SK-N-SH (cell line): Measurements from ENCODE around the gene TKT. TPM values are rescaled to one million over a fixed set of nuclear protein-coding genes. Genes with fewer than 3 reads are reported as not detected.

Source experiments
- CTCF ChIA-PET: fragments of 300-600, 350-600 bp; formaldehyde crosslinking; extraction: SDS; loops from one replicate; lab custom pipeline; 2021; lab: Yijun Ruan, JAX
- POLR2A ChIA-PET: fragments of 350-600 bp; sonication (Branson Sonifier 250); formaldehyde crosslinking; extraction: SDS; loops from one replicate; lab custom pipeline; 2020; ENCODE audit warnings: antibody characterized with exemption, inconsistent platforms; lab: Yijun Ruan, JAX
- DNase-seq: peaks from one replicate; pipeline ENCODE4 v3.0.0; 2012
- H2AFZ ChIP-seq: fragments of 200-600 bp; sonication (generic); 2 replicates; pipeline ENCODE4 v1.8.1; 2016; ENCODE audit warnings: antibody characterized with exemption, mild to moderate bottlenecking, low read depth
- H3F3A ChIP-seq: fragments of 200-600 bp; sonication (generic); replicated peaks from 2 replicates; pipeline ENCODE3; 2016; ENCODE audit warnings: antibody characterized with exemption, mild to moderate bottlenecking; ENCODE audit not compliant: insufficient read depth
- H3K27ac ChIP-seq, 2 experiments: fragments of 200-500 bp in 1 of 2; fragments of 200-600 bp in 1 of 2; sonication (Bioruptor generic) in 1 of 2; sonication (generic), shearing (Covaris generic) in 1 of 2; 2 replicates each; pipeline versions ENCODE4 v1.5.1 to v1.6.1; 2014 to 2016; ENCODE audit warnings: low read depth in 2 of 2, inconsistent platforms in 1 of 2, low read length in 1 of 2, mild to moderate bottlenecking in 1 of 2, mixed read lengths in 1 of 2
- H3K27me3 ChIP-seq: fragments of 200-600 bp; sonication (generic), shearing (Covaris generic); 2 replicates; pipeline ENCODE4 v1.6.1; 2016; ENCODE audit warnings: mixed run types; ENCODE audit not compliant: insufficient read depth
- H3K36me3 ChIP-seq, 2 experiments: fragments of 200-500 bp in 1 of 2; fragments of 200-600 bp in 1 of 2; sonication (Bioruptor generic) in 1 of 2; sonication (generic) in 1 of 2; replicated peaks in 1 of 2; 2 replicates each; pipeline versions ENCODE3 to v1.5.1; 2014 to 2016; ENCODE audit warnings: low read length in 1 of 2, mild to moderate bottlenecking in 1 of 2; ENCODE audit not compliant: insufficient read depth in 2 of 2, control insufficient read depth in 1 of 2
- H3K4me1 ChIP-seq, 2 experiments: fragments of 200-500 bp in 1 of 2; fragments of 200-600 bp in 1 of 2; sonication (Bioruptor generic) in 1 of 2; sonication (generic), shearing (Covaris generic) in 1 of 2; 2 replicates each; pipeline versions ENCODE4 v1.5.1 to v1.6.1; 2014 to 2016; ENCODE audit warnings: low read depth in 1 of 2, low read length in 1 of 2, mixed run types in 1 of 2; ENCODE audit not compliant: insufficient read depth in 2 of 2, control insufficient read depth in 1 of 2
- H3K4me2 ChIP-seq: fragments of 200-600 bp; sonication (generic), shearing (Covaris generic); 2 replicates; pipeline ENCODE4 v1.6.1; 2017; ENCODE audit warnings: mixed run types
- H3K4me3 ChIP-seq, 2 experiments: fragments of 200-500 bp in 1 of 2; fragments of 200-600 bp in 1 of 2; sonication (Bioruptor generic) in 1 of 2; sonication (generic), shearing (Covaris generic) in 1 of 2; 2 replicates each; pipeline versions ENCODE4 v1.5.1 to v1.8.1; 2014 to 2016; ENCODE audit warnings: low read depth in 2 of 2, inconsistent platforms in 1 of 2, low read length in 1 of 2, mild to moderate bottlenecking in 1 of 2, mixed read lengths in 1 of 2, moderate library complexity in 1 of 2
- H3K79me2 ChIP-seq: fragments of 200-600 bp; sonication (generic); 2 replicates; pipeline ENCODE4 v1.8.1; 2017; ENCODE audit warnings: mild to moderate bottlenecking; ENCODE audit not compliant: insufficient read depth
- H3K9ac ChIP-seq: fragments of 200-600 bp; sonication (generic); 2 replicates; pipeline ENCODE4 v1.6.1; 2017; ENCODE audit warnings: mixed run types
- H3K9me2 ChIP-seq: fragments of 200-600 bp; sonication (generic); 2 replicates; pipeline ENCODE4 v1.6.1; 2017; ENCODE audit warnings: mixed run types
- H3K9me3 ChIP-seq: fragments of 200-600 bp; sonication (generic); 2 replicates; pipeline ENCODE4 v1.6.1; 2017; ENCODE audit warnings: mixed run types, mild to moderate bottlenecking, moderate library complexity
- H4K20me1 ChIP-seq: fragments of 200-600 bp; sonication (generic); 2 replicates; pipeline ENCODE4 v1.6.1; 2017; ENCODE audit warnings: mild to moderate bottlenecking, mixed run types; ENCODE audit not compliant: insufficient read depth
- CHD2 ChIP-seq: fragments of 150-350 bp; IDR thresholded peaks from 2 replicates; pipeline ENCODE4 v1.6.1; 2018; ENCODE audit warnings: low read length; ENCODE audit not compliant: partially characterized antibody
- ELF1 ChIP-seq: IDR thresholded peaks from 2 replicates; pipeline ENCODE4 v1.4.0; 2012
- FOSL2 ChIP-seq: IDR thresholded peaks from 2 replicates; pipeline ENCODE4 v1.4.0; 2012; ENCODE audit warnings: low read depth, mild to moderate bottlenecking, moderate library complexity, borderline replicate concordance
- FOXJ3 ChIP-seq: sonication (generic); formaldehyde crosslinking; IDR thresholded peaks from 2 replicates; pipeline ENCODE4 v1.5.1; 2020; ENCODE audit warnings: mild to moderate bottlenecking, missing genetic modification reagents
- GABPA ChIP-seq: IDR thresholded peaks from 2 replicates; pipeline ENCODE4 v1.4.0; 2012; ENCODE audit warnings: low read depth, mild to moderate bottlenecking
- JUND ChIP-seq: IDR thresholded peaks from 2 replicates; pipeline ENCODE4 v1.4.0; 2012
- MEF2A ChIP-seq: IDR thresholded peaks from 2 replicates; pipeline ENCODE4 v1.4.0; 2012; ENCODE audit warnings: low read depth, borderline replicate concordance
- MXI1 ChIP-seq: IDR thresholded peaks from 2 replicates; pipeline ENCODE4 v1.6.1; 2012; ENCODE audit warnings: mild to moderate bottlenecking, low read depth, low read length, improper control_type of control experiment
- NRF1 ChIP-seq: IDR thresholded peaks from 2 replicates; pipeline ENCODE4 v1.6.1; 2012; ENCODE audit warnings: low read depth, mild to moderate bottlenecking, low read length
- POLR2AphosphoS5 ChIP-seq: IDR thresholded peaks from 2 replicates; pipeline ENCODE4 v1.6.1; 2012; ENCODE audit warnings: low read depth, low read length
- RAD21 ChIP-seq: IDR thresholded peaks from 2 replicates; pipeline ENCODE4 v1.6.1; 2012; ENCODE audit warnings: mild to moderate bottlenecking, low read length
- RCOR1 ChIP-seq: fragments of 150-350 bp; IDR thresholded peaks from 2 replicates; pipeline ENCODE4 v1.6.1; 2017; ENCODE audit warnings: antibody characterized with exemption, low read length
- RFX5 ChIP-seq: IDR thresholded peaks from 2 replicates; pipeline ENCODE4 v1.6.1; 2012; ENCODE audit warnings: mild to moderate bottlenecking, improper control_type of control experiment, low read length
- SIN3A ChIP-seq: IDR thresholded peaks from 2 replicates; pipeline ENCODE4 v1.6.1; 2012; ENCODE audit warnings: low read depth, mild to moderate bottlenecking, low read length, moderate library complexity, borderline replicate concordance
- SMC3 ChIP-seq: IDR thresholded peaks from 2 replicates; pipeline ENCODE4 v1.6.1; 2012; ENCODE audit warnings: low read depth, low read length, improper control_type of control experiment
- USF1 ChIP-seq: IDR thresholded peaks from 2 replicates; pipeline ENCODE4 v1.4.0; 2012; ENCODE audit warnings: low read depth, borderline replicate concordance
- YY1 ChIP-seq: IDR thresholded peaks from 2 replicates; pipeline ENCODE4 v1.4.0; 2012; ENCODE audit warnings: low read depth, mild to moderate bottlenecking
- WGBS: methylation state at CpG from one replicate; pipeline ENCODE4 v1.1.6; 2017; ENCODE audit warnings: low lambda C conversion rate; 5-methylcytosine and 5-hydroxymethylcytosine counted together
- polyA plus RNA-seq, 3 experiments: library from polyadenylated mRNA; depleted of rRNA; stranded (reverse); fragments of >200 nt; gene quantifications; 2 replicates each; pipeline ENCODE4 v1.2.3, GENCODE V29; 2012
- TF ChIP-seq, protein P1 (sequence below): IDR thresholded peaks from 2 replicates; pipeline ENCODE4 v1.4.0; 2012; ENCODE audit warnings: low read depth
- TF ChIP-seq, protein P2 (sequence below): fragments of 150-350 bp; IDR thresholded peaks from 2 replicates; pipeline ENCODE4 v1.6.1; 2016; ENCODE audit warnings: mild to moderate bottlenecking, low read depth, low read length
- TF ChIP-seq, protein P3 (sequence below): IDR thresholded peaks from 2 replicates; pipeline ENCODE4 v1.4.0; 2012; ENCODE audit warnings: low read depth, borderline replicate concordance
- TF ChIP-seq, protein P4 (sequence below): fragments of 200-600 bp; sonication (generic); IDR thresholded peaks from 2 replicates; pipeline ENCODE4 v1.6.1; 2017; ENCODE audit warnings: antibody characterized with exemption, mild to moderate bottlenecking, moderate library complexity

TKT gene
- polyA plus RNA-seq, 1 of the 3 experiments (the other 2 are of a cell fraction), result 144 TPM

- H3K4me2 ChIP-seq, result peak overlapping the region; percentile 54; the same call in 1 of the 2 replicates
- no peaks in the 10 kb centered on the region for H3K9me3 ChIP-seq
- POLR2A ChIA-PET, result interaction anchor here (0.7 to 1.1 kb wide), 2 partner anchors 64 to 82 kb away, joined by 3 read pairs; no protein-coding TSS in a partner anchor
- no peak overlapping the region for H3K27ac ChIP-seq
- peak overlapping the region in 1 of 2 experiments; percentile 24; a peak in 1 of 4 replicates for H3K4me3 ChIP-seq
- H3K4me1 ChIP-seq, result peaks cover 0 to 9% of the 10 kb centered on the region in 2 experiments; a peak in 1 of 4 replicates
- TF ChIP-seq SIN3A, result no peak
- TF ChIP-seq NRF1, result peak; percentile 57
- TF ChIP-seq, protein P1, sequence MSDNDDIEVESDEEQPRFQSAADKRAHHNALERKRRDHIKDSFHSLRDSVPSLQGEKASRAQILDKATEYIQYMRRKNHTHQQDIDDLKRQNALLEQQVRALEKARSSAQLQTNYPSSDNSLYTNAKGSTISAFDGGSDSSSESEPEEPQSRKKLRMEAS, result peak; percentile 83
- TF ChIP-seq USF1, result no peak
- no peak for TF ChIP-seq FOSL2
- TF ChIP-seq CHD2, result peak; percentile 14
- TF ChIP-seq, protein P2, sequence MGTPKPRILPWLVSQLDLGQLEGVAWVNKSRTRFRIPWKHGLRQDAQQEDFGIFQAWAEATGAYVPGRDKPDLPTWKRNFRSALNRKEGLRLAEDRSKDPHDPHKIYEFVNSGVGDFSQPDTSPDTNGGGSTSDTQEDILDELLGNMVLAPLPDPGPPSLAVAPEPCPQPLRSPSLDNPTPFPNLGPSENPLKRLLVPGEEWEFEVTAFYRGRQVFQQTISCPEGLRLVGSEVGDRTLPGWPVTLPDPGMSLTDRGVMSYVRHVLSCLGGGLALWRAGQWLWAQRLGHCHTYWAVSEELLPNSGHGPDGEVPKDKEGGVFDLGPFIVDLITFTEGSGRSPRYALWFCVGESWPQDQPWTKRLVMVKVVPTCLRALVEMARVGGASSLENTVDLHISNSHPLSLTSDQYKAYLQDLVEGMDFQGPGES, result no peak
- peak; percentile 94 for TF ChIP-seq SMC3
- no peak for TF ChIP-seq YY1
- no peak for TF ChIP-seq MEF2A
- TF ChIP-seq RAD21, result peak; percentile 86
- TF ChIP-seq GABPA, result no peak
- TF ChIP-seq POLR2AphosphoS5, result no peak
- TF ChIP-seq, protein P3, sequence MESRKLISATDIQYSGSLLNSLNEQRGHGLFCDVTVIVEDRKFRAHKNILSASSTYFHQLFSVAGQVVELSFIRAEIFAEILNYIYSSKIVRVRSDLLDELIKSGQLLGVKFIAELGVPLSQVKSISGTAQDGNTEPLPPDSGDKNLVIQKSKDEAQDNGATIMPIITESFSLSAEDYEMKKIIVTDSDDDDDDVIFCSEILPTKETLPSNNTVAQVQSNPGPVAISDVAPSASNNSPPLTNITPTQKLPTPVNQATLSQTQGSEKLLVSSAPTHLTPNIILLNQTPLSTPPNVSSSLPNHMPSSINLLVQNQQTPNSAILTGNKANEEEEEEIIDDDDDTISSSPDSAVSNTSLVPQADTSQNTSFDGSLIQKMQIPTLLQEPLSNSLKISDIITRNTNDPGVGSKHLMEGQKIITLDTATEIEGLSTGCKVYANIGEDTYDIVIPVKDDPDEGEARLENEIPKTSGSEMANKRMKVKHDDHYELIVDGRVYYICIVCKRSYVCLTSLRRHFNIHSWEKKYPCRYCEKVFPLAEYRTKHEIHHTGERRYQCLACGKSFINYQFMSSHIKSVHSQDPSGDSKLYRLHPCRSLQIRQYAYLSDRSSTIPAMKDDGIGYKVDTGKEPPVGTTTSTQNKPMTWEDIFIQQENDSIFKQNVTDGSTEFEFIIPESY, result no peak
- TF ChIP-seq FOXJ3 (CRISPR knock-in tag), result no peak
- TF ChIP-seq RFX5, result no peak
- peak; percentile 71; the same call in 1 of the 2 replicates for TF ChIP-seq MXI1
- TF ChIP-seq RCOR1, result no peak
- no peak for TF ChIP-seq ELF1
- TF ChIP-seq JUND, result no peak
- TF ChIP-seq, protein P4, sequence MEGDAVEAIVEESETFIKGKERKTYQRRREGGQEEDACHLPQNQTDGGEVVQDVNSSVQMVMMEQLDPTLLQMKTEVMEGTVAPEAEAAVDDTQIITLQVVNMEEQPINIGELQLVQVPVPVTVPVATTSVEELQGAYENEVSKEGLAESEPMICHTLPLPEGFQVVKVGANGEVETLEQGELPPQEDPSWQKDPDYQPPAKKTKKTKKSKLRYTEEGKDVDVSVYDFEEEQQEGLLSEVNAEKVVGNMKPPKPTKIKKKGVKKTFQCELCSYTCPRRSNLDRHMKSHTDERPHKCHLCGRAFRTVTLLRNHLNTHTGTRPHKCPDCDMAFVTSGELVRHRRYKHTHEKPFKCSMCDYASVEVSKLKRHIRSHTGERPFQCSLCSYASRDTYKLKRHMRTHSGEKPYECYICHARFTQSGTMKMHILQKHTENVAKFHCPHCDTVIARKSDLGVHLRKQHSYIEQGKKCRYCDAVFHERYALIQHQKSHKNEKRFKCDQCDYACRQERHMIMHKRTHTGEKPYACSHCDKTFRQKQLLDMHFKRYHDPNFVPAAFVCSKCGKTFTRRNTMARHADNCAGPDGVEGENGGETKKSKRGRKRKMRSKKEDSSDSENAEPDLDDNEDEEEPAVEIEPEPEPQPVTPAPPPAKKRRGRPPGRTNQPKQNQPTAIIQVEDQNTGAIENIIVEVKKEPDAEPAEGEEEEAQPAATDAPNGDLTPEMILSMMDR, result peak; percentile 99
- TF ChIP-seq, all 33 proteins: peak for 7
- no peaks in the 10 kb centered on the region for H3K27me3 ChIP-seq
- DNase-seq, result peak; percentile 94
- H3K9me2 ChIP-seq, result no peaks in the 10 kb centered on the region
- no peaks in the 10 kb centered on the region for H3K36me3 ChIP-seq
- H4K20me1 ChIP-seq, result no peaks in the 10 kb centered on the region
- 39% methylated on average over 17 of the region's 36 CpGs for WGBS
- CTCF ChIA-PET, result interaction anchor here (0.6 to 7.4 kb wide), 49 partner anchors 8 to 353 kb away, joined by 3 to 206 read pairs (median 4); partner anchors contain the start of genes PRKCD, RFT1 and TKT
- H3F3A ChIP-seq, result no peaks in the 10 kb centered on the region
- H3K9ac ChIP-seq, result no peak overlapping the region
- no peak overlapping the region for H2AFZ ChIP-seq
- no peaks in the 10 kb centered on the region for H3K79me2 ChIP-seq
These were observed 59.9 kb downstream of the TKT start for GRCh38 chr3:53195602-53196574.
